Adrenal gland (tissue), 5 donors: ENCODE data around the gene MRPL33.

ENCODE experiments used
- POLR2A ChIP-seq, 2 donors: fragments of 450-650 bp; IDR thresholded peaks; one replicate each; pipeline ENCODE4 v1.6.1; 2017; ENCODE audit warnings: antibody characterized with exemption in 2 of 2, mild to moderate bottlenecking in 2 of 2, moderate library complexity in 1 of 2
- TF ChIP-seq, protein P1 (sequence below), 6 experiments: fragments of 450-650 bp in 4 of 6; fragments of 200-600 bp in 2 of 6; sonication (generic) in 1 of 6; IDR thresholded peaks; 1 replicate in 5 of 6; 2 replicates in 1 of 6; pipeline versions ENCODE4 v1.5.1 to v1.8.0; 2016 to 2021; ENCODE audit warnings: antibody characterized with exemption in 6 of 6, mild to moderate bottlenecking in 2 of 6, moderate library complexity in 1 of 6
- donor health status: DM: no; HTN: no; CAD: no.

- TF ChIP-seq, protein P1, sequence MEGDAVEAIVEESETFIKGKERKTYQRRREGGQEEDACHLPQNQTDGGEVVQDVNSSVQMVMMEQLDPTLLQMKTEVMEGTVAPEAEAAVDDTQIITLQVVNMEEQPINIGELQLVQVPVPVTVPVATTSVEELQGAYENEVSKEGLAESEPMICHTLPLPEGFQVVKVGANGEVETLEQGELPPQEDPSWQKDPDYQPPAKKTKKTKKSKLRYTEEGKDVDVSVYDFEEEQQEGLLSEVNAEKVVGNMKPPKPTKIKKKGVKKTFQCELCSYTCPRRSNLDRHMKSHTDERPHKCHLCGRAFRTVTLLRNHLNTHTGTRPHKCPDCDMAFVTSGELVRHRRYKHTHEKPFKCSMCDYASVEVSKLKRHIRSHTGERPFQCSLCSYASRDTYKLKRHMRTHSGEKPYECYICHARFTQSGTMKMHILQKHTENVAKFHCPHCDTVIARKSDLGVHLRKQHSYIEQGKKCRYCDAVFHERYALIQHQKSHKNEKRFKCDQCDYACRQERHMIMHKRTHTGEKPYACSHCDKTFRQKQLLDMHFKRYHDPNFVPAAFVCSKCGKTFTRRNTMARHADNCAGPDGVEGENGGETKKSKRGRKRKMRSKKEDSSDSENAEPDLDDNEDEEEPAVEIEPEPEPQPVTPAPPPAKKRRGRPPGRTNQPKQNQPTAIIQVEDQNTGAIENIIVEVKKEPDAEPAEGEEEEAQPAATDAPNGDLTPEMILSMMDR (IDR thresholded peaks at IDR 0.05): no peak
- TF ChIP-seq POLR2A (IDR thresholded peaks at IDR 0.05): no peak
Observed at GRCh38 chr2:27729198-27729597, 42.3 kb upstream of the MRPL33 start.
